Panc1 (cell line): ENCODE measurements around the gene HES5.

Experiments used
- CTCF ChIP-seq: fragments of 450-650 bp; IDR thresholded peaks from 2 replicates; pipeline ENCODE4 v1.5.1; 2017; ENCODE audit warnings: mild to moderate bottlenecking
- POLR2AphosphoS5 ChIP-seq: IDR thresholded peaks from 2 replicates; pipeline ENCODE4 v1.6.1; 2012; ENCODE audit warnings: mild to moderate bottlenecking, low read depth, low read length, moderate library complexity
- SIN3A ChIP-seq: IDR thresholded peaks from 2 replicates; pipeline ENCODE4 v1.6.1; 2012; ENCODE audit warnings: low read depth, mild to moderate bottlenecking, low read length, moderate library complexity, borderline replicate concordance; ENCODE audit not compliant: insufficient read depth
- TCF7L2 ChIP-seq: IDR thresholded peaks from 2 replicates; pipeline ENCODE4 v1.6.1; 2011; ENCODE audit warnings: mild to moderate bottlenecking, low read depth, low read length, inconsistent platforms

- TF ChIP-seq CTCF (no peak; the same call in 1 of the 2 replicates), SIN3A (no peak), POLR2AphosphoS5 (no peak), TCF7L2 (no peak)
Measured at GRCh38 chr1:2523891-2524609, 6.0 kb downstream of the HES5 start.
